ENCODE data around the gene TTC13. TPM values are rescaled to one million over a fixed set of nuclear protein-coding genes. Genes with fewer than 3 reads are reported as not detected.

Gene TTC13
- total and polyA plus RNA-seq, 2 of the 13 experiments (the other 11 are each of a cell fraction or from before 2014, with no cell fraction given): 5.8 to 15.9 TPM

- TF ChIP-seq ZNF556 (CRISPR knock-in tag; IDR thresholded peaks at IDR 0.05; ENCODE audit: borderline replicate concordance): peak; percentile 83; the same call in 1 of the 2 replicates
- no peak; the same call in 1 of the 2 replicates for TF ChIP-seq ZHX1 (CRISPR knock-in tag; IDR thresholded peaks at IDR 0.05; ENCODE audit: low read depth)
- no peak for TF ChIP-seq ZBTB4 (CRISPR knock-in tag; IDR thresholded peaks at IDR 0.05; ENCODE audit: borderline replicate concordance)
- no peak for TF ChIP-seq ZNF570 (CRISPR knock-in tag; IDR thresholded peaks at IDR 0.05; ENCODE audit: borderline replicate concordance)
- TF ChIP-seq ZNF335 (CRISPR knock-in tag; IDR thresholded peaks at IDR 0.05): 0 out of 2 replicates have a peak, but pooled peaks have one; percentile 80
- peak; percentile 64; the same call in 1 of the 2 replicates for TF ChIP-seq CSRNP1 (CRISPR knock-in tag; IDR thresholded peaks at IDR 0.05)
- 0 out of 2 replicates have a peak, but pooled peaks have one; percentile 15 for TF ChIP-seq HNF4A (CRISPR knock-in tag; IDR thresholded peaks at IDR 0.05)
- no peak; the same call in none of the 2 replicates for TF ChIP-seq ARNT2 (CRISPR knock-in tag; IDR thresholded peaks at IDR 0.05; ENCODE audit: low read depth)
- no peak for TF ChIP-seq ZBTB43 (CRISPR knock-in tag; conservative IDR thresholded peaks at IDR 0.05)
- no peak for TF ChIP-seq AGO2 (optimal IDR thresholded peaks at IDR 0.05; ENCODE audit: low read depth, low read length)
- TF ChIP-seq SMC3 (IDR thresholded peaks at IDR 0.05; ENCODE audit: low read length): peak; percentile 46
- 0 out of 2 replicates have a peak, but pooled peaks have one; percentile 73 for TF ChIP-seq ZNF333 (CRISPR knock-in tag; IDR thresholded peaks at IDR 0.05; ENCODE audit: borderline replicate concordance)
- TF ChIP-seq KLF13 (CRISPR knock-in tag; IDR thresholded peaks at IDR 0.05): no peak
- TF ChIP-seq FLYWCH1 (CRISPR knock-in tag; IDR thresholded peaks at IDR 0.05): no peak
- TF ChIP-seq ZNF784 (CRISPR knock-in tag; IDR thresholded peaks at IDR 0.05; ENCODE audit: borderline replicate concordance): peak; percentile 93
- 0 out of 2 replicates have a peak, but pooled peaks have one; percentile 59 for TF ChIP-seq ZIK1 (CRISPR knock-in tag; IDR thresholded peaks at IDR 0.05; ENCODE audit: borderline replicate concordance, low read depth)
- TF ChIP-seq ZNF616 (CRISPR knock-in tag; IDR thresholded peaks at IDR 0.05; ENCODE audit: low read depth): no peak
These were observed at the start of gene TTC13, which contains the start of gene ARV1 (continued) for GRCh38 chr1:230978491-230979388.
